SK-N-SH (cell line): ENCODE results near the gene G2E3.
"Not testable (repeated sequence)": the region's sequence is repeated elsewhere in the genome, so short reads cannot be mapped to it uniquely, and the experiment has no call there.

ENCODE experiments used
- CHD2 ChIP-seq: fragments of 150-350 bp; IDR thresholded peaks from 2 replicates; pipeline ENCODE4 v1.6.1; 2018; ENCODE audit warnings: low read length; ENCODE audit not compliant: partially characterized antibody
- EP300 ChIP-seq, 2 experiments: IDR thresholded peaks; 2 replicates each; pipeline versions ENCODE4 v1.4.0 to v1.6.1; 2012; ENCODE audit warnings: borderline replicate concordance in 1 of 2, low read depth in 1 of 2, low read length in 1 of 2
- EZH2phosphoT487 ChIP-seq: fragments of 200-600 bp; sonication (generic); IDR thresholded peaks from 2 replicates; pipeline ENCODE4 v1.6.1; 2017; ENCODE audit warnings: low read depth, mixed run types, mild to moderate bottlenecking, antibody characterized with exemption, moderate library complexity, borderline replicate concordance
- JUND ChIP-seq: IDR thresholded peaks from 2 replicates; pipeline ENCODE4 v1.4.0; 2012
- MEF2A ChIP-seq: IDR thresholded peaks from 2 replicates; pipeline ENCODE4 v1.4.0; 2012; ENCODE audit warnings: low read depth, borderline replicate concordance
- POLR2AphosphoS5 ChIP-seq: IDR thresholded peaks from 2 replicates; pipeline ENCODE4 v1.6.1; 2012; ENCODE audit warnings: low read depth, low read length
- RFX5 ChIP-seq: IDR thresholded peaks from 2 replicates; pipeline ENCODE4 v1.6.1; 2012; ENCODE audit warnings: mild to moderate bottlenecking, improper control_type of control experiment, low read length
- TF ChIP-seq, protein P1 (sequence below): IDR thresholded peaks from 2 replicates; pipeline ENCODE4 v1.4.0; 2012; ENCODE audit warnings: low read depth
- TF ChIP-seq, protein P2 (sequence below): fragments of 200-600 bp; sonication (generic); IDR thresholded peaks from 2 replicates; pipeline ENCODE4 v1.6.1; 2017; ENCODE audit warnings: antibody characterized with exemption, mild to moderate bottlenecking, moderate library complexity
- TF ChIP-seq, protein P3 (sequence below): IDR thresholded peaks from 2 replicates; pipeline ENCODE4; 2012

DNA sequence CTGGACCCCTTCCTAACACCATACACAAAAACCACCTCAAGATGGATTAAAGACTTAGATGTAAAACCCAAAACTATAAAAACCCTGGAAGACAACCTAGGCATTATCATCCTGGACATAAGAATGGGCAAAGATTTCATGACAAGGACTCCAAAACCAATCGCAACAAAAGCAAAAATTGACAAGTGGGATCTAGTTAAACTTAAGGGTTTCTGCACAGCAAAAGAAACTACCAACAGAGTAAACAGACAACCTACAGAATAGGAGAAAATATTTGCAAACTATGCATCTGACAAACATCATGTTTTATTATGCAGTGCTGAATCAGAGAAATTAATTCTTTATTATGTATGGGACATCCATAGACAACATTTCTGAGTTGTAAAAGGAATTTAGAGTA, 17.4 kb downstream of the G2E3 start:
- not testable (repeated sequence) for TF ChIP-seq RFX5; CHD2; POLR2AphosphoS5; EP300 (IDR thresholded peaks at IDR 0.05; ENCODE audit: borderline replicate concordance in 1 of 2, low read depth in 1 of 2, low read length in 1 of 2); JUND; EZH2phosphoT487; MEF2A
- TF ChIP-seq, protein P1, sequence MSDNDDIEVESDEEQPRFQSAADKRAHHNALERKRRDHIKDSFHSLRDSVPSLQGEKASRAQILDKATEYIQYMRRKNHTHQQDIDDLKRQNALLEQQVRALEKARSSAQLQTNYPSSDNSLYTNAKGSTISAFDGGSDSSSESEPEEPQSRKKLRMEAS = not testable (repeated sequence)
- TF ChIP-seq, protein P2, sequence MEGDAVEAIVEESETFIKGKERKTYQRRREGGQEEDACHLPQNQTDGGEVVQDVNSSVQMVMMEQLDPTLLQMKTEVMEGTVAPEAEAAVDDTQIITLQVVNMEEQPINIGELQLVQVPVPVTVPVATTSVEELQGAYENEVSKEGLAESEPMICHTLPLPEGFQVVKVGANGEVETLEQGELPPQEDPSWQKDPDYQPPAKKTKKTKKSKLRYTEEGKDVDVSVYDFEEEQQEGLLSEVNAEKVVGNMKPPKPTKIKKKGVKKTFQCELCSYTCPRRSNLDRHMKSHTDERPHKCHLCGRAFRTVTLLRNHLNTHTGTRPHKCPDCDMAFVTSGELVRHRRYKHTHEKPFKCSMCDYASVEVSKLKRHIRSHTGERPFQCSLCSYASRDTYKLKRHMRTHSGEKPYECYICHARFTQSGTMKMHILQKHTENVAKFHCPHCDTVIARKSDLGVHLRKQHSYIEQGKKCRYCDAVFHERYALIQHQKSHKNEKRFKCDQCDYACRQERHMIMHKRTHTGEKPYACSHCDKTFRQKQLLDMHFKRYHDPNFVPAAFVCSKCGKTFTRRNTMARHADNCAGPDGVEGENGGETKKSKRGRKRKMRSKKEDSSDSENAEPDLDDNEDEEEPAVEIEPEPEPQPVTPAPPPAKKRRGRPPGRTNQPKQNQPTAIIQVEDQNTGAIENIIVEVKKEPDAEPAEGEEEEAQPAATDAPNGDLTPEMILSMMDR = not testable (repeated sequence)
- TF ChIP-seq, protein P3, sequence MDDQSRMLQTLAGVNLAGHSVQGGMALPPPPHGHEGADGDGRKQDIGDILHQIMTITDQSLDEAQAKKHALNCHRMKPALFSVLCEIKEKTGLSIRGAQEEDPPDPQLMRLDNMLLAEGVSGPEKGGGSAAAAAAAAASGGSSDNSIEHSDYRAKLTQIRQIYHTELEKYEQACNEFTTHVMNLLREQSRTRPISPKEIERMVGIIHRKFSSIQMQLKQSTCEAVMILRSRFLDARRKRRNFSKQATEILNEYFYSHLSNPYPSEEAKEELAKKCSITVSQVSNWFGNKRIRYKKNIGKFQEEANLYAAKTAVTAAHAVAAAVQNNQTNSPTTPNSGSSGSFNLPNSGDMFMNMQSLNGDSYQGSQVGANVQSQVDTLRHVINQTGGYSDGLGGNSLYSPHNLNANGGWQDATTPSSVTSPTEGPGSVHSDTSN = not testable (repeated sequence)
